SK-N-SH treated with all-trans-retinoic acid at 6 μM for 48 hours (cell line): ENCODE measurements around the gene LMO4.

Source experiments
- ATAC-seq: fragments of 200-7000 bp; cut with Tn5 transposase; 3 replicates; pipeline ENCODE4 v1.9.1; 2020; ENCODE audit warnings: mild to moderate bottlenecking, moderate library complexity
- ARNTL ChIP-seq: fragments of 450-650 bp; formaldehyde crosslinking; IDR thresholded peaks from 2 replicates; pipeline ENCODE4 v1.5.0; 2020; ENCODE audit warnings: low read depth, mild to moderate bottlenecking, moderate library complexity, borderline replicate concordance
- CSDC2 ChIP-seq: fragments of 250-450 bp; sonication (Bioruptor Pico); IDR thresholded peaks from 2 replicates; pipeline ENCODE4 v1.5.0; 2020; ENCODE audit warnings: mild to moderate bottlenecking, moderate library complexity
- ESRRG ChIP-seq: fragments of 250-450 bp; sonication (Bioruptor Pico); IDR thresholded peaks from 2 replicates; pipeline ENCODE4 v1.6.1; 2021; ENCODE audit warnings: mild to moderate bottlenecking
- ISL1 ChIP-seq: fragments of 250-450 bp; sonication (Bioruptor Pico); IDR thresholded peaks from 2 replicates; pipeline ENCODE4 v2.1.2; 2022; ENCODE audit warnings: mild to moderate bottlenecking, moderate library complexity
- OSR1 ChIP-seq: fragments of 250-450 bp; sonication (Bioruptor Pico); IDR thresholded peaks from 2 replicates; pipeline ENCODE4 v1.8.0; 2022; ENCODE audit warnings: moderate library complexity, mild to moderate bottlenecking, inconsistent platforms
- PATZ1 ChIP-seq: fragments of 250-450 bp; sonication (Bioruptor Pico); IDR thresholded peaks from 2 replicates; pipeline ENCODE4 v1.8.0; 2020; ENCODE audit warnings: mild to moderate bottlenecking, moderate library complexity, borderline replicate concordance
- POU6F1 ChIP-seq: fragments of 250-450 bp; sonication (Bioruptor Pico); IDR thresholded peaks from 2 replicates; pipeline ENCODE4 v1.8.0; 2021; ENCODE audit warnings: low read depth, mild to moderate bottlenecking, moderate library complexity, borderline replicate concordance
- PPARA ChIP-seq: fragments of 250-450 bp; sonication (Bioruptor Pico); IDR thresholded peaks from 2 replicates; pipeline ENCODE4 v1.5.0; 2020; ENCODE audit warnings: mild to moderate bottlenecking, borderline replicate concordance
- RARB ChIP-seq: fragments of 250-450 bp; sonication (Bioruptor Pico); IDR thresholded peaks from 2 replicates; pipeline ENCODE4 v1.8.0; 2021; ENCODE audit warnings: mild to moderate bottlenecking, moderate library complexity
- SNAI2 ChIP-seq: fragments of 250-450 bp; sonication (Bioruptor Pico); IDR thresholded peaks from 2 replicates; pipeline ENCODE4 v1.5.0; 2020; ENCODE audit warnings: mild to moderate bottlenecking, moderate library complexity
- TCF4 ChIP-seq: fragments of 250-450 bp; sonication (Bioruptor Pico); IDR thresholded peaks from 2 replicates; pipeline ENCODE4 v1.8.0; 2021; ENCODE audit warnings: mild to moderate bottlenecking, moderate library complexity, borderline replicate concordance
- TOX ChIP-seq: fragments of 250-450 bp; sonication (Bioruptor Pico); IDR thresholded peaks from 2 replicates; pipeline ENCODE4 v1.8.0; 2021; ENCODE audit warnings: mild to moderate bottlenecking, moderate library complexity, borderline replicate concordance
- ZC3H10 ChIP-seq: fragments of 250-450 bp; sonication (Bioruptor Pico); IDR thresholded peaks from 2 replicates; pipeline ENCODE4 v1.5.1; 2021; ENCODE audit warnings: mild to moderate bottlenecking, moderate library complexity
- ZFP3 ChIP-seq: fragments of 250-450 bp; sonication (Bioruptor Pico); IDR thresholded peaks from 2 replicates; pipeline ENCODE4 v1.5.0; 2020; ENCODE audit warnings: mild to moderate bottlenecking, moderate library complexity
- ZFP30 ChIP-seq: fragments of 450-650 bp; formaldehyde crosslinking; IDR thresholded peaks from 2 replicates; pipeline ENCODE4 v1.5.0; 2022; ENCODE audit warnings: mild to moderate bottlenecking, moderate library complexity
- ZNF70 ChIP-seq: fragments of 450-650 bp; formaldehyde crosslinking; IDR thresholded peaks from 2 replicates; pipeline ENCODE4 v1.5.0; 2020; ENCODE audit warnings: mild to moderate bottlenecking, moderate library complexity
- ZNF8 ChIP-seq: fragments of 450-650 bp; formaldehyde crosslinking; IDR thresholded peaks from 2 replicates; pipeline ENCODE4 v1.5.0; 2020; ENCODE audit warnings: mild to moderate bottlenecking, moderate library complexity
- TF ChIP-seq, protein P1 (sequence below): fragments of 250-450 bp; sonication (Bioruptor Pico); IDR thresholded peaks from 2 replicates; pipeline ENCODE4 v1.5.1; 2021; ENCODE audit warnings: mild to moderate bottlenecking, moderate library complexity
- TF ChIP-seq, protein P2 (sequence below): fragments of 250-450 bp; sonication (Bioruptor Pico); IDR thresholded peaks from 2 replicates; pipeline ENCODE4 v1.5.0; 2020; ENCODE audit warnings: mild to moderate bottlenecking, moderate library complexity
- TF ChIP-seq, protein P3 (sequence below): fragments of 250-450 bp; sonication (Bioruptor Pico); IDR thresholded peaks from 2 replicates; pipeline ENCODE4 v1.5.1; 2020; ENCODE audit warnings: low read depth, mild to moderate bottlenecking, moderate library complexity

Gene LMO4

DNA sequence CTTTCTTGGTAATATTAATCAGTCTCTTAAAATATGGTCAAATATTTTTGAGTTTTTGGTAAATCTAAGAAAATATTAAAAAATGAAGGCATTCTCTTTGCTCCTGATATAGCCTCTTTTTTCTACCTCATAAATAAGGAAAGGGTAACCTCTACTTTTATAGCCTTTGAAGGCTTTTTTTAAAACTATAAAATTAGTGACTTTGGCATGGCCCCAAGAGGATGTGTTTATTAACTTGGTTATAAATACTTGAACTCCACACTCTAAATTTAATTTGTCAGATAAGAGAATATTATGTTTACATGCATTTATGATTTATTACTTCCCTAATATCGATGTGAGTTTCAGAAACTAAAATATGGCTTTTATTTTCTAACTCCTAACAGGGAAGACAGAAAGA is 60.3 kb downstream of the LMO4 start:
- TF ChIP-seq, protein P1, sequence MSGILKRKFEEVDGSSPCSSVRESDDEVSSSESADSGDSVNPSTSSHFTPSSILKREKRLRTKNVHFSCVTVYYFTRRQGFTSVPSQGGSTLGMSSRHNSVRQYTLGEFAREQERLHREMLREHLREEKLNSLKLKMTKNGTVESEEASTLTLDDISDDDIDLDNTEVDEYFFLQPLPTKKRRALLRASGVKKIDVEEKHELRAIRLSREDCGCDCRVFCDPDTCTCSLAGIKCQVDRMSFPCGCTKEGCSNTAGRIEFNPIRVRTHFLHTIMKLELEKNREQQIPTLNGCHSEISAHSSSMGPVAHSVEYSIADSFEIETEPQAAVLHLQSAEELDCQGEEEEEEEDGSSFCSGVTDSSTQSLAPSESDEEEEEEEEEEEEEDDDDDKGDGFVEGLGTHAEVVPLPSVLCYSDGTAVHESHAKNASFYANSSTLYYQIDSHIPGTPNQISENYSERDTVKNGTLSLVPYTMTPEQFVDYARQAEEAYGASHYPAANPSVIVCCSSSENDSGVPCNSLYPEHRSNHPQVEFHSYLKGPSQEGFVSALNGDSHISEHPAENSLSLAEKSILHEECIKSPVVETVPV (CRISPR knock-in tag) = no peak
- TF ChIP-seq TCF4 (no peak), ESRRG (CRISPR knock-in tag) (no peak), ZNF8 (no peak), CSDC2 (no peak), ARNTL (CRISPR knock-in tag) (no peak), ZFP3 (no peak), ZNF70 (CRISPR knock-in tag) (no peak), SNAI2 (CRISPR knock-in tag) (no peak), TOX (no peak), PATZ1 (CRISPR knock-in tag) (no peak), OSR1 (CRISPR knock-in tag) (no peak), PPARA (CRISPR knock-in tag) (no peak), POU6F1 (CRISPR knock-in tag) (no peak), ZFP30 (CRISPR knock-in tag) (no peak), RARB (CRISPR knock-in tag) (no peak), ZC3H10 (CRISPR knock-in tag) (no peak)
- TF ChIP-seq, protein P2, sequence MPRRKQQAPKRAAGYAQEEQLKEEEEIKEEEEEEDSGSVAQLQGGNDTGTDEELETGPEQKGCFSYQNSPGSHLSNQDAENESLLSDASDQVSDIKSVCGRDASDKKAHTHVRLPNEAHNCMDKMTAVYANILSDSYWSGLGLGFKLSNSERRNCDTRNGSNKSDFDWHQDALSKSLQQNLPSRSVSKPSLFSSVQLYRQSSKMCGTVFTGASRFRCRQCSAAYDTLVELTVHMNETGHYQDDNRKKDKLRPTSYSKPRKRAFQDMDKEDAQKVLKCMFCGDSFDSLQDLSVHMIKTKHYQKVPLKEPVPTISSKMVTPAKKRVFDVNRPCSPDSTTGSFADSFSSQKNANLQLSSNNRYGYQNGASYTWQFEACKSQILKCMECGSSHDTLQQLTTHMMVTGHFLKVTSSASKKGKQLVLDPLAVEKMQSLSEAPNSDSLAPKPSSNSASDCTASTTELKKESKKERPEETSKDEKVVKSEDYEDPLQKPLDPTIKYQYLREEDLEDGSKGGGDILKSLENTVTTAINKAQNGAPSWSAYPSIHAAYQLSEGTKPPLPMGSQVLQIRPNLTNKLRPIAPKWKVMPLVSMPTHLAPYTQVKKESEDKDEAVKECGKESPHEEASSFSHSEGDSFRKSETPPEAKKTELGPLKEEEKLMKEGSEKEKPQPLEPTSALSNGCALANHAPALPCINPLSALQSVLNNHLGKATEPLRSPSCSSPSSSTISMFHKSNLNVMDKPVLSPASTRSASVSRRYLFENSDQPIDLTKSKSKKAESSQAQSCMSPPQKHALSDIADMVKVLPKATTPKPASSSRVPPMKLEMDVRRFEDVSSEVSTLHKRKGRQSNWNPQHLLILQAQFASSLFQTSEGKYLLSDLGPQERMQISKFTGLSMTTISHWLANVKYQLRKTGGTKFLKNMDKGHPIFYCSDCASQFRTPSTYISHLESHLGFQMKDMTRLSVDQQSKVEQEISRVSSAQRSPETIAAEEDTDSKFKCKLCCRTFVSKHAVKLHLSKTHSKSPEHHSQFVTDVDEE (CRISPR knock-in tag) = no peak
- TF ChIP-seq, protein P3, sequence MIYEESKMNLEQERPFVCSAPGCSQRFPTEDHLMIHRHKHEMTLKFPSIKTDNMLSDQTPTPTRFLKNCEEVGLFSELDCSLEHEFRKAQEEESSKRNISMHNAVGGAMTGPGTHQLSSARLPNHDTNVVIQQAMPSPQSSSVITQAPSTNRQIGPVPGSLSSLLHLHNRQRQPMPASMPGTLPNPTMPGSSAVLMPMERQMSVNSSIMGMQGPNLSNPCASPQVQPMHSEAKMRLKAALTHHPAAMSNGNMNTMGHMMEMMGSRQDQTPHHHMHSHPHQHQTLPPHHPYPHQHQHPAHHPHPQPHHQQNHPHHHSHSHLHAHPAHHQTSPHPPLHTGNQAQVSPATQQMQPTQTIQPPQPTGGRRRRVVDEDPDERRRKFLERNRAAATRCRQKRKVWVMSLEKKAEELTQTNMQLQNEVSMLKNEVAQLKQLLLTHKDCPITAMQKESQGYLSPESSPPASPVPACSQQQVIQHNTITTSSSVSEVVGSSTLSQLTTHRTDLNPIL (CRISPR knock-in tag) = no peak
- no peak for ATAC-seq

- no peak for ATAC-seq
- no peak for TF ChIP-seq PATZ1 (CRISPR knock-in tag)
- TF ChIP-seq TOX = no peak
- no peak for TF ChIP-seq ZNF8
- TF ChIP-seq ZC3H10 (CRISPR knock-in tag) = no peak
- TF ChIP-seq TCF4 = no peak
- no peak for TF ChIP-seq ISL1 (CRISPR knock-in tag)
Measured at GRCh38 chr1:87389546-87389945, 60.9 kb downstream of the LMO4 start.
